Measurements from ENCODE around the gene SUMO3.

DNA sequence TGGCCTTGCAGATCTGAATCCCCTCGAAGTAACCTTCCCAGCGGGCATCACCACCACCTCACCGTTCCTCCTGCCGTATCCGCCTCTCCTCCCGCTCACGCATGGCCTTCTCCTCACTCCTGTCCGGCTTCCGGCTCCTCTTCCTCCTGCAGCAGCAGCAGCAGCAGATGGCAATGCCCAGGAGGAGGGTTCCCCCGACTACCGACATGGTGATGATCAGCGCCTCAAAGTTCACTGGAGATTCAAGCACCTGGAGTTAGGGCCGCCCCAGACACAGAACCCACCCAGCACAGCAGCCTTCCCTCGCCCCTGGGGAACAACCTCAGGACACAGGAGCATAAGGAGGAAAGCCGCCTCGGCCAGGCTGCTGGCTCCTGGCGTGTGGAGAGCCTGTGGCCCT is 38.3 kb upstream of the SUMO3 start:
- TF ChIP-seq, protein P1, sequence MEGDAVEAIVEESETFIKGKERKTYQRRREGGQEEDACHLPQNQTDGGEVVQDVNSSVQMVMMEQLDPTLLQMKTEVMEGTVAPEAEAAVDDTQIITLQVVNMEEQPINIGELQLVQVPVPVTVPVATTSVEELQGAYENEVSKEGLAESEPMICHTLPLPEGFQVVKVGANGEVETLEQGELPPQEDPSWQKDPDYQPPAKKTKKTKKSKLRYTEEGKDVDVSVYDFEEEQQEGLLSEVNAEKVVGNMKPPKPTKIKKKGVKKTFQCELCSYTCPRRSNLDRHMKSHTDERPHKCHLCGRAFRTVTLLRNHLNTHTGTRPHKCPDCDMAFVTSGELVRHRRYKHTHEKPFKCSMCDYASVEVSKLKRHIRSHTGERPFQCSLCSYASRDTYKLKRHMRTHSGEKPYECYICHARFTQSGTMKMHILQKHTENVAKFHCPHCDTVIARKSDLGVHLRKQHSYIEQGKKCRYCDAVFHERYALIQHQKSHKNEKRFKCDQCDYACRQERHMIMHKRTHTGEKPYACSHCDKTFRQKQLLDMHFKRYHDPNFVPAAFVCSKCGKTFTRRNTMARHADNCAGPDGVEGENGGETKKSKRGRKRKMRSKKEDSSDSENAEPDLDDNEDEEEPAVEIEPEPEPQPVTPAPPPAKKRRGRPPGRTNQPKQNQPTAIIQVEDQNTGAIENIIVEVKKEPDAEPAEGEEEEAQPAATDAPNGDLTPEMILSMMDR (IDR thresholded peaks at IDR 0.05) = no peak
- TF ChIP-seq POLR2A (IDR thresholded peaks at IDR 0.05) = no peak
